ENCODE data around the gene FASTK.

FASTK gene

DNA sequence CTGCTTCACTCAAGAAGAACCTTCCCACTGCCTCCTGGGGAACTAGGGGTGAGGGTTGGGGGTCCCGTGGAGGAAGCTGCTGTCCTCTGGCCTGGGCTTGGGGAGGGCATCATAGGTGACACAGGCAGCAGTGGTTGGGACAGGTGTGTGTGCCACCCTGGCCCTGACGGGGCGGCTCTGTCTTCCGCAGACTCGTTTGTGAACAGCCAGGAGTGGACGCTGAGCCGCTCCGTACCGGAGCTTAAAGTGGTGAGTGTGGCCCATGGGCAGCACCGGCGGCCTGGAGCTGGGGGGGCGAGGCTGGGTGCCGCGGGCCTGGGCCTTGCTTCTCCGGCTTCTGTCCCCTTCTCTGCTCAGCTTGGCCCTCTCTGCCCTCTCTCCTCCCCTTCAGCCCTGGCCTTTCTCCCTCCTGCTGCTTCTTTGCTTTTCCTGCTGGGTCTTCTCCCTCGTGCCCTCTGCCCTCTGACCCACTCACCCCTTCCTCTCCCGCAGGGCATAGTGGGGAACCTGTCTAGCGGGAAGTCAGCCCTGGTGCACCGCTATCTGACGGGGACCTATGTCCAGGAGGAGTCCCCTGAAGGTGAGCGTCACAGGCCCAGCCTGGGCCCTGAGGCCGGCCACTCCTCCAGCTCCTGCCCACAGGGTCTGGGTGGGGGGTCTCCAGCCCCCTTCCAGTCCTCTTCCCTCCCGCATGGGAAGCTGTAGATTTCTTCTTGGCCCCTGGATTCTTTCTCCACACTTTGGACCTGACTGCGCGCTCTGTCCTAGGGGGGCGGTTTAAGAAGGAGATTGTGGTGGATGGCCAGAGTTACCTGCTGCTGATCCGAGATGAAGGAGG lies 36.2 kb upstream of the FASTK start:
- no peak for DNase-seq

DNA sequence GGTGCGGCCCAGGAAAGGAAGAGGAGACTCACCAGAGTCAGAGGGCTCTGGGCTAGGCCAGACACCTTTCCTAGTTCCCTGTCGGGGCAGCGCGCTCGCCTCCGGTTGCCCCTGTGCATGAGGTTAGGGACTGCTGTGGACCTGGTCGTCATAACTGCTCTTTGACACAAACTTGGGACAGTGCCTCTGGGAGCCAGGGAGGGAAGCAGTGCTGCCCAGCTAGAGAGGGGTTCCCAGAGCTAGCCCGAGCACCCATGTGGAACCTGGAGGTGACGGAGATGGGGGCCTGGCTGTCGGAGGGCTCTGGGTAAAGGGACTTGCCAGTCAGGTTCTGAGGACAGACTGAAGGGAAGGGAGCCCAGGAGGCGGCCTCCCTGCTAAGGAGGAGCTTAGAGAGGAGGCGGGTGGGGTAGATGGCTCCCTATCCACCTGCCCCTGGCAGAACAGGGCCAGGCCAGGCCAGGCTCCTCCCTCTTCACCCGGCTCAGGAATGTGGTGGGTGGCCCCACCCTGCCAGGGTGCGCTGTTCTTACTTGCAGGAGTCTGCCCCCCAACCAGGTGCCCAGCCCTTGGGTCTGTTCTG lies 35.3 kb upstream of the FASTK start:
- DNase-seq: no peak

DNA sequence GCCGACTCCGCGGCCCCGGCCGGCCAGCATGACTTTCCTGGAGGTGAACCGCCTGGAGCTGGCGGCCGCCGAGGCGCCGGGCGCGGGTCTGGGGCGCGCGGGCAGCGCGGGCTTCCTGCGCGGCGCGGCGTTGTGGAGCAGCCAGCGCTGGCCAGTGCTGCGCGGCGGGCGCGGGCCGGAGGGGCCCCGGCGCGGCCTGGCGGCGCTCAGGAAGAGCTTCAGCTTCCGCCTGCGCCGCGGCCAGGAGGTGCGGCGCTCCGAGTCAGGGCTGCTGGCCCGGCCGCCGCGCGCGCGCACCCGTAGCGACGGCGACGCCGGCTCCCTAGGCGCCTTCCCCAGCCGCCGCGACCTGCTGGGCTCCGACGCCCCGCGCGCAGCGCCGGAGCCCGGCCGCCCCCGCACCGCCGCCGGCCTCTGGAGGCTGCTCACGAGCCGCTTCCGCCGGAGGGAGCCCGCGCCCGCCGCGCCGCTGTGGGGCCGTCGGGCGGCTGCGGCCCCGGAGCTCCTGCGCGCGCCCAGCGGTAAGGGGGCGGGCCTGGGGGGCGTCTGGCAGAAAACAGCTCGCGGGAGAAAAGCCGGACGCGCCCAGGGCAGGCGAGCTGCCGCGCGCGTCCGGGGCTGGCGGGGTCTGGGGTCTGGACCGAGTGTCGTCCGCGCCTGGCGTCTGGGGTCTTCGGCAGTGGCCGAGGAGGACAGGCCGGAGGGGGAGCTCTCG lies 34.7 kb upstream of the FASTK start:
- DNase-seq: peak in 2 of 6 experiments; percentile 6 to 11

DNA sequence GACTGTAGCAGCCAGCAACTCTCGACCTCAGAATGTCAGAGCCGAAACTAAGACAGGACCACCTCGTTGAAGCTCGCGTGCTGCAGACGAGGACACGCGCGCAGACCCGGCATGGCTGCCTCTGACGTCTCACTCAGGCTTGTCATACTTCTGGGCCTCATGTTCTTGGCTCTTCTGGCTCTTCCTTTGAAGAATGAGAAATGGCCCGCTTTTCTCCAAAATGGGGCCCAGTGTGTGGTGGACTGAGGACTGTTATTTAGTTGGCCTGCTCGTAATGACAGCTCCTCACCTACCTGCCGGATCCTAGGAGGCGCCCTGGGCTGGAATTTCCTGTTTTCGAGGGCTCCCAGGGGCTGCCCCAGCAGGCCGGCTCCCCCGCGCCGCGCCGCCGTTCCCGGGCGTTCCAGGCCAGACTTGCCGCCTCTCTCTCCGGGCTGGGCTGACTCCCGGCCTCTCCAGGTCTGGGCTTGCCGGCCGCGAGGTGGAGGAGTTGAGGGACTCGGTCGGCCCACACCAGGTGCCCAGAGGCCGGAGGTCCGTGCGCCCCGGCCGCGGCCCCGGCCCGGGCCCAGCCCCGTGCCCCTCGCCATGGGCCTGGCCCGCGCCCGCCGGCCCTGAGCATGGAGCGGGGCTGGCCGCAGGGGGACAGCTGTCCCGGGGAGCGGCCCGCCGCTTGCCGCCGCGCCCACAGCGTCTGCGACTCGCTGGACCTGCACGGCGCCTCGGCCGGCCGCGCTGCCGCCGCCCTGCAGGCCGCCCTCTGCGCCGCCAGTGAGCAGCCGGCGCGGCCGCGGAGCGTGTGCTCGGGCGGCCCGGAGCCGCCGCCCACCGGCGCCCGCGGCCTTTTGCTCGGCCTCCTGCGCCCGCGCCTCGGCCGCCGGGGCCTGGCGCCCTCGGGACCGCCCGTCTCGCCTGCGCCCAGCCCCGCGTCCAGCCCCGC lies 33.8 kb upstream of the FASTK start:
- DNase-seq: no peak

DNA sequence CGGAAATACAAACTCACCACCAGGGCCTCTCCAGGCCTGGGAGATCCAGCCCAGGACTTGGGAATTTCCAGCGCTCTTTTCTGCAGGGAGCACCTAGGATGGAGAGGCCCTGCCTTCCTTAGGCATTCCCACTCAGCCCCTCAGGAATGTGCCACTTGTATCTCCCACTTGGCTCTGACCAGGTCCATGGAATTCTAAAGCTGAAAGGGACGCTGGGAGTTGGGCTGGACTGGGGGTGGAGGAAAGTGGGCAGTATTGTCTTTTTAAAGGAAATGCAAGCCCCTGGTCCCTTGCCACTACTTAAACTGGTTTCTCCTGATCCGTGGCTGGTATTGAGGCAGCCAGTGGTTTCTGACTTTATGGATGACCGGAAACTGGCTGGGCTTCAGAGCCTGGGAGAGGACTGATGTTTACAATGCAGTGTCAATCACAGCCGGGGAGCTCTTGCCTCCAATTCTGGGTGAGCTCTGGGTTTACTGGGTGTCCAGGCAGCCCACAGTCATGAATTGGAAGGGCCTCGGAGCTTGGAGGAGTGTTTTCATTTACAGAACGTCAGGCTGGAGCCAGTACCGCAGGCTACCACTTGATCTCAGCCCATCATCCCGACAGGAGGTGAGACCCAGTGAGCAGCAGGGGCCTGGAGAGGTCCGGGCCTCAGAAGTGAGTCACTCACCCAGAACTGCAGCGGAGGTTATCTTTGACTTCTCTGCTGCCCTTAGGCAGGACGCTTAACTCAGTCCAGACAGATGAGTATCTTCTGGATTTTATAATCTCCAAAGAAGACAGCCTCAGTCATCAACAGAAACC lies 32.9 kb upstream of the FASTK start:
- no peak for DNase-seq

DNA sequence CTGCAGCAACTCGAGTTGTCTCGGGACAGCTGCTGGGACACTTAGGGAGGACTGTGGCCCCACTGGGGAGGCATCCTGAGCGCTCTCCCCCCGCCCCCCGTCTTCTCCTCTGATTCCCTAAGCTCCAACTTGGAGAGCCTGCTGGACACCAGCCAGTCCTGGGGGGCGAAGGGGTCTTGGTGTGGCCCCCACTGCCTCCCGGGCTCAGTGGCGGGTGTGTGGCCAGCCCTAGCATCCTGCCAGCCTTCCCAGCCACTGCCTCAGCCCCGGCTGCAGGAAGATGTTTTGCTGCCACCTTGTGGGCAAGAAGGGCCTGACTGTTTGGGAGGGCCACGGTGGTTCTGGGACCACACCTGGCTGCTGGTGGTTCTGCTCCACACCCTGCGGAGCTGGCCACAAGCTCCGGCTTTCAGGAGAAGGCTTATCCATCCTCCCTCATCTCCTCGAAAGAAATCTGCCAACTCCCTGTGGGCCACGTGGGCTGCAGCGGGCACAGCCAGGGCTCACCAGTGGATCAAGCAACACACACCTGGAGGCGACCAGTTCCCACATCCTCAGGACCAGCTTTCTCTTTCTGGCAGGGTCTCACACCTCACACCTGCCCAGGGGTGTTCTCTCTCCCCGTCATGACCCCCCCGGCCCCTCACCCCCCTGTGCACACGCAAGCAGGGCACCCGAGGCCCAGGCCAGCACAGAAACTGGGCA lies 30.5 kb upstream of the FASTK start:
- peak; percentile 48 to 79 (median 60) for DNase-seq

DNA sequence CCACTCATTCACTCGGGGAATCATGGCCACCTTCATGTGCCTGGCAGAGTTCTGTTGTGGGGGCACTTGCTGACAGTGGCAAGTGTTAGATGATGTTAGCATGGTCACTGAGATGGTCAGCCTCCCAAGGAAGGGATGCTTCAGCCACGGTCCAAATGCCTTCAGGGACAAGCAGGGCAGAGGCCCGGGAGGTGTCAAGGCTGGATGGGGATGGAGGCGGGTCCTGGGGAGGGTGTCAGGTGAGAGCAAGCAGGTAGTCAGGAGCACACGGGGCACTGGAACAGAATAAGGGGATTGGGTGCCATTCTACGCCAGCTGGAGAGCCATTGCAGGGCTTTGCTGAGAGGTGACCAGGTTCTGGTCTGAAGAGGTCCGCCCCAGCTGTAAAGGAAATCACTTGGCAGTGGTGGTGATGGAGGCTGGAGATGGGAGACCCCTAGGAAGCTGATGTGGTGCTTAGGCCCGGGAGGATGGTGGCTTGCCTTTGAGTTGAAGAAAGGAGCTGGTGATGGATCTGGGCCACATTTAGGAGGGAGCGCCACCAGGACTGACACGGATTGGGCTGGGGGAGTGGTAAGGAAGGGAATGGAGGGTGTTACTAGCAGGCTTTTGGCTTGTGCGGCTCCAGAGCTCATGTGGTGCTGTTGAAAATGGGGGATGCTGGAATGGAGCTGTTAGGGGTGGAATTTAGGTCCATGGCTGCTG lies 29.8 kb upstream of the FASTK start:
- no peak for DNase-seq

DNA sequence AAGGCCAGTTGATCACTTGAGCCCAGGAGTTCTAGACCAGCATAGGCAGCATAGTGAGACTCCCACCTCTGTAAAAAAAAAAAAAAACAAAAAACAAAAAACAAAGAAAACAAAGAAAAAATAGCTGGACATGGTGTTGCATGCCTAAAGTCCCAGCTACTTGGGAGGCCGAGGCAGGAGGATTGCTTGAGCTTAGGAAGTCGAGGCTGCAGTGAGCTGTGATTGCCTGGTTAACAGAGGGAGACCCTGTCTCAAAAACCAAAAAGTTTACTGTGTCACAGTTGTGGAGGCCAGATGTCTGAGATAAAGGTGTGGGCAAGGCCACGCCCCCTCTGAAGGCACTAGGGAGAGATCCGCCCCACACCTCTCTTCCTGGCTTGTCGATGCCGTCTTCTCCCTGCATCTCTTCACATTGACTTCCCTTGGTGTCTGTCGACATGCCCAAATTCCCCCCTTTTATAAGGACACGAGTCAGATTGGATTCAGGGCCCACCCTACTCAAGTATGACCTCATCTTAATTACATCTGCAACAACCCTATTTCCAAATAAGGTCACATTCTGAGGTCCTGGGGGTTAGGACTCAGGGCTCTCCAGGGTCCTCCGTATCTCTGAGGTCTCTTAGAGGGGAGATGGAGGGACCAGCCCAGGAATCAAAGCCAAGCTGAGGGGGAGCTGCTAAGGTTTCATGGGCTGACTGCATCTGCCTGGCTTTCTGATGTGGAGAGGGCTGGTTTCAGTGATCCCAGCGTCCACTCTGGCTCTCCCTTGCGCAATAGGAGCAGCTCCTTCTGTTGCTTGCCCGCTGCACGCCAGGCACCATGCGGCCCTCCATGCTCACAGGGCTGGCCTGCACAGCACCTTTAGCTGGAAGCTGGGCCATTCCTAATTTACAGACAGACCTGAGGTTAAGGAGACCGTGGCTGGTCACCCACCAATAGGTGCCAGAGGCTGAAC lies 28.8 kb upstream of the FASTK start:
- no peak for DNase-seq

DNA sequence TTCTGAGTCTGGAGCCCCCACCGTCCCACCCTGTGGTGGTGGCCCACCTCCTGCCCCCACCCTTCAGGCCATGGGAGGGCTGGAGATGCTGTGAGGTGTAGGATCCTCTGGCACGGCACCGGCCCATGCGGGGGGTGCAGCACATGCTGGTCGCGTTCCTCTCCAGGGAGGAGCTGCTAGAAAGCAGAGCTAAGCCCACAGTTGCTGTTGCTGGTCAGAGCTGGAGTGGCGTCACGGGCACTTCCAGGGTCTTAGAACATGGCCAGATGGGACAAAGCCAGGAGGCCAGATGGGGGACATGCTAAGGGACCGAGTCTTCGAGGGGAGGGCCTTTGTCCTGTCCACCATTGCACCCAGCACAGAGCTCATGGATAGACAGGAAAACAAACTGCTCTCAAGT lies 27.3 kb upstream of the FASTK start:
- DNase-seq: no peak

DNA sequence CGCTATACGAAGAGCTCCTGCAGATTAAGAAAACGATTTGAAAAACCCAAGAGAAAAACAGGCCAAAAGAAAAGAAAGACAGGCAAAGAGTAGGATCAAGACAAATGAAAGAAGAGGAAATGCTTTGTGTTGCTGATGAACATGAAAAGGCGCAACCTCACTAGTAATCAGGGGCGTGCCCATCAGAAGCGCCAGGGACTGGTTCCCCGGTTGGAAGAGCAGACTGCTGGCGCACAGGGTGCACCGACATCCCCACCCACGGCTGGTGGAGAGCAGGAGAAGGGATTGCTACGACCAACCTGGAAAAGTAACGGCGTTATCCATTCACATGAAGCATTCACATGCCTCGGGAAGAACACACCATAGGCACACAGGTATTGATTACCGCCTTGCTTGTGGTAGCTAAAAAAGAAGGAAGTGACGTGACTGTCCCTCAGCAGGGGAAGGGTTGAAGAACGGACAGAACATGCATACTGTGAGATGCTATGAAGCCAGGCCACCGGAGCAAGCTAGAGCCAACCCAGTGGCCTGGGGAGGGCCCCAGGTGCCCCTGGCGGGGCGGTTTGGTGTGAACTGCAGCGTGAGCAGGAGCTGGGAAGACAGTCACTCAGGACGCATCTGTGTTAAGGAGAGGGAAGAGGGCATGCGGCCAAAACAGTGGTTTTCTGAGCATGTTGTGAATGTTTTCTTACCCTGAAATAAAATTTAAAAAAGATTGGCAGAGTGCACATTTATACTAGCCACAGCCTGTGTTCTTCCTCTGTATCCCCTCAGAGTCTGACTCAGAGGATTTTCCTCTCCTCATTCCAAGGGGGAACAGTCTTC lies 24.0 kb upstream of the FASTK start:
- no peak for DNase-seq

DNA sequence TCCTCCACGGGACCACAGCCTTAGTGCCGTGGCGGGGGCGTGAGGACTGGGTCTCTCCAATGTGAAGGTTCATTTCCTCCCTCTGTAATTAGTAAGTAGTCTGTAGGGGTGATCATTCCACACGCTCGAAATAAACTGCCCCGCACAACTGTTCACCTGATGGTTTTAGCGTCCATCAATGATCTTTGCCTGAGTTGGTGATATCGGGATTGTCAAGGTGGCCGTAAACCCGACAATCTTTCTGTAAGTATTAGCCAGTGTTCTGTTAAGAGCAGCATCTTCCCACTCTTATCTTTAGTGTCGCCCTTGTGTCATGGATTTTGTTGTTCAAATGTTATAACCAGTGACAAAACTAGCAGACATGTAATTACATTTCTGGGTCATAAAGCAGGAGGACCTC lies 23.4 kb upstream of the FASTK start:
- no peak for DNase-seq

DNA sequence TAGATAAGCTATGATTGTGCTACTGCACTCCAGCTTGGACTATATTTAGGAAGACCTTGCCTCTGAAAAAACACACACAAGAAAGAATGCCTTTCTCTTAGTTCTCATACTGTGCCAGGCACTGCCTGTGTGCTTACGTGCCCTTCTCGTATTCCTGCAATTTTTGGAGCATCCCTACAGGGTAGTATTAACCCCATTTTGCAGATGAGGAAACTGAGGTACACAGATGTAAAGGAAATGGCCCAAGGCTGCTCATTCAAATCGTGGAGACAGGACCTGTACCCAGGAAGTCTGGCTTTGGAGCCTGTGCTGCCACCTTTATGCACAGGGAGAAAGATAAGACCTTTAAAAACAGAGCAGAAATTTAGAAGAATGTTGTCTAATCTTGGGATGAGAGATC lies 22.4 kb upstream of the FASTK start:
- no peak for DNase-seq

DNA sequence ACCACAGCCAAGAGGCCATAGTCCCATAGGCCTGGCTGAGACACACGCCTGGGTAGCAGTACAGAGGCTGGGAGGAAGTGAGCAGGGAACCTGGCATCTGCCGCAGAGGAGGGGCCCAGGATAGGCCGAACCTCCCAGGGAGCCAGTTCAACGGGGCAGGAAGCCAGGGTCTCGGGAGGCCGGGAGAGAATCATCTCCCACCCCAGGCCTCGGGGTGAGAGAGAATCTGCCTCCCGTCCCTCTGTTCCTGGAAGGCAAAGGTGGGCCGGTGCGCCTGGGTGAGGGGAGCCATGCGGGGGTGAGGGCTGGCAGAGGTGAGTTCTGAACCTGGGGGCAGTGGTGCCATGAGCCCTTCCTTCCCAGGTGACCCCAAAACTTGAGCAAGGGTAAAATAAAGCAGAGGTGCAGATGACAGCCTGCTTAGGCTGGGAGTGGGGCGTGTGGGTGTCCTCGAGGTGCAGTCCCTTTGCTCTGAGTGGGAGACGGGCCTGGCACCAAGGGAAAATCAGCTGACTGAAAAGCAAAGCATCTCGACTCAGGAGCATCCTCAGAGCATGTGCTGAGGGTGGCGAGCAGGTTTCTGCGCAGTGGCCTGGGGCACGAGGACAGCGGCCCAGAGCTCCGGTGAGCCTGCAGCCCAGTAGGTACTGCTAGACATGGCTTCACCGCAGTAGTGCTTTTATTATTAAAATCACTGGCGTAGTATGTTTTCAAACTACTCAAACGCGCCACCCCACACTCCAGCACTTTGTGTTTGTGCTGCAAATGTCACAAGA lies 21.2 kb upstream of the FASTK start:
- DNase-seq: no peak

DNA sequence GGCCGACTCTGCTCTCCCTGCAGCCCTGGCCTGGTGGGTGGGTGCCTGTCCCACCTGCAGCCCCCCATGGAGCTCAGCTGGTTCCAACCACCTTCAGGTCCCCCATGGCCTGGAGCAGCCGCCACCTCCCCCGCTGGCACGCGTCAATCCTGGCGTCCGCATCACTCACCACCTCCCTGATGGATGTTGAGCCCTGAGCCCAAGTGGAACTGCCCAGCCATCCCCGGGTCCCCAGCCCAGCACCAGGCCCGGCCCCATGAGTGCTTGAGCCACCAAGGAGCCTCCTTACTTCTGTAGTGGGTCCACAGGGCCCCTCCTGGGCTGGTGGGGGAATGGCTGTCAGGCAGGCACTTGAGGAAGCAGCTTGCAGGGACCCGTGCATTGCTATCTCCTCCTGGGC lies 20.3 kb upstream of the FASTK start:
- DNase-seq: no peak

DNA sequence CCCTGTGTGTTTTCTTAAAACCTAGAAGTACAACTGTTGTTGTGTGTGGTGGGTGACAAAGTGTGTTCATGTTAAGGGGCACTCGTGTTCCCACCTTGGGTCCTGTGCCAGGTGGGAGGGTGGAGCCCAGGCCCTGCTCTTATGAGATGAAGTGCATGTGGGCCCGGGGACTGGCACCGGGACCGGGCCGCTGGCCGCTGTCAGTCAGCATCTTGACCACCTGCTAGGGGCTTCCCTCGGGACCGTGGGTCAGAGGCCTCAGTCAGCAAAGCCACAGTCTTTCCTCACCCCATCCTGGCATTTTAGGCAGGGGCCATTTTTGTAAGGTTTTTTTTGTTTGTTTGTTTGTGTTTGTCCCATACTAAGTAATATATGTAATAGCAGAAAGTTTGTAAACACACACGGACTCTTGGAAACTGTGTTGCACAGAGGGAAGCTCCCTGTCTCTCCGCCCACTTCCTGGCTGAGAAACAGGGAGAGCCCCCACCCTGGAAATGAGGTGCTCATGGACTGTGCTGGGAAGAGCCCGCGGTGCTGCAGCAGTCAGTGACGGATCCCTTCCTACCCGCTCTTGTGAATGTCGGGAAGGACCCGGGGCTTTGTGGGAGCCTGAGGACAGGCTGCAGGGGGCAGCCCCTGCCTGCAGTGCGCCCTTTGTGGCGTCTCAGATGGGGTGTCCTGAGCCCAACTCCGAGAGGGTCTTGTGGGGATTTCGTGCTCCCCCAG lies 19.0 kb upstream of the FASTK start:
- no peak for DNase-seq

DNA sequence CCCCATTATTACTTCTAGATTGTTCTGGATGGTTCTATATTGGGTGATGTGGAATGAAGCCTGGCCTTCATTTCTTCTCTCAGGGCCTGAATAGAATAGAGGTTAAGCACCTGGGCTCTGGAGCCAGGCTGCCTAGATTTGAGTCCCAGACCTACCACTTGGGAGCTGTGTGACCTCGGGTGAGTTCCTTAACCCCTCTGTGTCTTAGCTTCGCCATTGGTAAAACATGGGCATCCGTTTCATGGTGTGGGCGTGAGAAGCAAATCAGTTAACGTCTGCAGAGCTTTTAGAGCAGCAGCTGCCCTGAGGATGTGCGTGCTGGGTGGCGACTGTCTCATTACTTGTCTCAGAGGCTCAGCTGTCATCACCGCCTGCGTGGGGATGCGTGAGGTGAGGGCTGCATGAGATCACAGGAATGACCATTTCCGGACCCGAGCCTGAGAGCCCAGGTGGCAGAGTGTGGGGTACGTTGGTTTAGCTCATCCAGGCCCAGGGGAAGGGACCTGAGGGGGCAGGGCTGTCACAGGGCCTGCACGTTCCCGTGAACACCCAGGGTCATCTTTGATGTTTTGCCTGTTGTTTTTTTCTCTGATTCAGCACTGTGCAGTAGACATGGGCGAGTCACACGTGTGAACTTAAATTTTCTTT lies 15.3 kb upstream of the FASTK start:
- DNase-seq: no peak

All from stimulated activated naive CD4-positive, alpha-beta T cell (primary cell).